Osteoblast (primary cell): Measurements from ENCODE around the gene POLR3H. TPM values are rescaled to one million over a fixed set of nuclear protein-coding genes. Genes with fewer than 3 reads are reported as not detected.
"Not testable (repeated sequence)": the region's sequence is repeated elsewhere in the genome, so short reads cannot be mapped to it uniquely, and the experiment has no call there.

Source experiments
- DNase-seq: peaks from one replicate; pipeline ENCODE4 v3.0.0; 2011; ENCODE audit warnings: low spot score, mixed read lengths; ENCODE audit not compliant: insufficient read length; ENCODE audit errors: missing footprints
- H2AFZ ChIP-seq: 2 replicates; pipeline ENCODE4 v1.6.0; 2011; ENCODE audit warnings: mild to moderate bottlenecking, low read length
- H3K27ac ChIP-seq: 2 replicates; pipeline ENCODE4 v1.5.1; 2011; ENCODE audit warnings: mild to moderate bottlenecking, low read depth, low read length, moderate library complexity
- H3K27me3 ChIP-seq: 2 replicates; pipeline ENCODE4 v1.6.0; 2012; ENCODE audit warnings: mild to moderate bottlenecking, control low read depth, inconsistent platforms, low read length, moderate library complexity; ENCODE audit not compliant: insufficient read depth
- H3K36me3 ChIP-seq: 2 replicates; pipeline ENCODE4 v1.5.1; 2011; ENCODE audit warnings: mild to moderate bottlenecking, low read length, control low read depth, moderate library complexity; ENCODE audit not compliant: insufficient read depth
- H3K4me1 ChIP-seq: 2 replicates; pipeline ENCODE4 v1.5.1; 2011; ENCODE audit warnings: mild to moderate bottlenecking, low read length, control low read depth, moderate library complexity; ENCODE audit not compliant: insufficient read depth
- H3K4me2 ChIP-seq: 2 replicates; pipeline ENCODE4 v1.6.0; 2011; ENCODE audit warnings: mild to moderate bottlenecking, low read length; ENCODE audit not compliant: insufficient read depth
- H3K4me3 ChIP-seq: fragments of 200-600 bp; sonication (generic); 3 replicates; pipeline ENCODE4 v1.5.1; 2012; ENCODE audit warnings: mild to moderate bottlenecking, low read length, inconsistent platforms; ENCODE audit not compliant: insufficient read depth
- H3K79me2 ChIP-seq: 2 replicates; pipeline ENCODE4 v1.6.0; 2012; ENCODE audit warnings: mild to moderate bottlenecking, low read length, control low read depth, inconsistent platforms; ENCODE audit not compliant: insufficient read depth
- H3K9me3 ChIP-seq: 2 replicates; pipeline ENCODE4 v1.5.1; 2011; ENCODE audit warnings: low read depth, low read length, control low read depth
- H4K20me1 ChIP-seq: 2 replicates; pipeline ENCODE4 v1.6.0; 2012; ENCODE audit warnings: mild to moderate bottlenecking, low read length, control low read depth; ENCODE audit not compliant: insufficient read depth
- total RNA-seq: library from RNA; depleted of rRNA; stranded (reverse); fragments of >200 nt; gene quantifications from 2 replicates; pipeline ENCODE4 v1.2.3, GENCODE V29; 2012
- TF ChIP-seq, protein P1 (sequence below): IDR thresholded peaks from 2 replicates; pipeline ENCODE4 v1.5.1; 2011; ENCODE audit warnings: mild to moderate bottlenecking, low read depth, low read length, moderate library complexity; ENCODE audit errors: extremely low read depth

POLR3H gene
- total RNA-seq, 1 donor = 27.9 TPM

DNA sequence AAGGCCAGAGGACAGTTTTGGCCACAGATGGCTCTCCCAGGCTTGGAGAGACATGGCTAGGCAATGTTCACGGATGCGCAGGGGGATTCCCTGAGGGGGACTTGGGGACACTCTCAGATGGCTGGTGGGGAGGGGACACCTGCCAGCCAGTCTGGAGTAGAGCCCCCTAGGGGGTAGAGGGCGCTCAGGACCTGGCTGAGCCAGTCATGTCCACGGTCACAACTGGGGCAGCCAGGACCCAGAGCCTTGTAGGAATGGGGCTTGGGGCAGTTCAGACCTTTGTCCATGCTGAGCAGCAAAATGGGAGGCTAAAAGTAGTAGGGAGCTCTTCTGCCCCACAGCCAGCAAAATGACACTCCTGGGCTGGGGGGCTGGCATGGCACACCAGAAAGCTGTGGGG is 18.2 kb upstream of the POLR3H start:
- Histone ChIP-seq H3K4me2 (no peak overlapping the region), H3K4me1 (peaks cover 25% of the 10 kb centered on the region), H3K9me3 (no peaks in the 10 kb centered on the region), H3K27me3 (no peaks in the 10 kb centered on the region), H3K79me2 (no peaks in the 10 kb centered on the region), H3K36me3 (no peaks in the 10 kb centered on the region), H2AFZ (no peak overlapping the region), H3K4me3 (no peak overlapping the region), H3K27ac (no peak overlapping the region), H4K20me1 (no peaks in the 10 kb centered on the region)
- peak; percentile 32 for DNase-seq
- TF ChIP-seq, protein P1, sequence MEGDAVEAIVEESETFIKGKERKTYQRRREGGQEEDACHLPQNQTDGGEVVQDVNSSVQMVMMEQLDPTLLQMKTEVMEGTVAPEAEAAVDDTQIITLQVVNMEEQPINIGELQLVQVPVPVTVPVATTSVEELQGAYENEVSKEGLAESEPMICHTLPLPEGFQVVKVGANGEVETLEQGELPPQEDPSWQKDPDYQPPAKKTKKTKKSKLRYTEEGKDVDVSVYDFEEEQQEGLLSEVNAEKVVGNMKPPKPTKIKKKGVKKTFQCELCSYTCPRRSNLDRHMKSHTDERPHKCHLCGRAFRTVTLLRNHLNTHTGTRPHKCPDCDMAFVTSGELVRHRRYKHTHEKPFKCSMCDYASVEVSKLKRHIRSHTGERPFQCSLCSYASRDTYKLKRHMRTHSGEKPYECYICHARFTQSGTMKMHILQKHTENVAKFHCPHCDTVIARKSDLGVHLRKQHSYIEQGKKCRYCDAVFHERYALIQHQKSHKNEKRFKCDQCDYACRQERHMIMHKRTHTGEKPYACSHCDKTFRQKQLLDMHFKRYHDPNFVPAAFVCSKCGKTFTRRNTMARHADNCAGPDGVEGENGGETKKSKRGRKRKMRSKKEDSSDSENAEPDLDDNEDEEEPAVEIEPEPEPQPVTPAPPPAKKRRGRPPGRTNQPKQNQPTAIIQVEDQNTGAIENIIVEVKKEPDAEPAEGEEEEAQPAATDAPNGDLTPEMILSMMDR = no peak

DNA sequence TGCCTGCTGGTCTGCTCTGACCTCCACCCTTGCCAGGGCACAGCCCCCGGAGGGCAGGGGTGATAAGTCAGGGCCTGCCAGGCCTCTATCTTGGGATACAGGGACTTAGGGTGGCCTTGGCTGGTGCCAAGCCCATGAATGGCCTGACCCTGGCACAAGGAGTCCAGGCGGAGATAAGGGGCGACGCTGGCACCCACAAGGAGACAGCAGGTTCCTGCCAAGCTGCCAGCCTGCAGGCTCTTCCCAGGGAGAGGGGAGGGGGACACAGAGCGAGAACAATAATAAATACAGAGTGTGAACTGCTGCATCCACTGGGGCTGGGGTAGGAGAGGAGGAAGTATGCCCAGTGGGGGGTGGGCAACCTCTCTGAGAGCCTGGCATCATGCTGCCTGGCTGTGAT is 17.5 kb upstream of the POLR3H start:
- Histone ChIP-seq H3K4me2 (no peak overlapping the region), H4K20me1 (no peaks in the 10 kb centered on the region), H3K79me2 (no peaks in the 10 kb centered on the region), H3K4me3 (no peak overlapping the region), H3K27me3 (no peaks in the 10 kb centered on the region), H3K4me1 (peaks cover 31% of the 10 kb centered on the region), H3K36me3 (no peaks in the 10 kb centered on the region), H2AFZ (no peak overlapping the region), H3K9me3 (no peaks in the 10 kb centered on the region), H3K27ac (no peak overlapping the region)
- TF ChIP-seq, protein P1 = no peak
- peak; percentile 57 for DNase-seq

DNA sequence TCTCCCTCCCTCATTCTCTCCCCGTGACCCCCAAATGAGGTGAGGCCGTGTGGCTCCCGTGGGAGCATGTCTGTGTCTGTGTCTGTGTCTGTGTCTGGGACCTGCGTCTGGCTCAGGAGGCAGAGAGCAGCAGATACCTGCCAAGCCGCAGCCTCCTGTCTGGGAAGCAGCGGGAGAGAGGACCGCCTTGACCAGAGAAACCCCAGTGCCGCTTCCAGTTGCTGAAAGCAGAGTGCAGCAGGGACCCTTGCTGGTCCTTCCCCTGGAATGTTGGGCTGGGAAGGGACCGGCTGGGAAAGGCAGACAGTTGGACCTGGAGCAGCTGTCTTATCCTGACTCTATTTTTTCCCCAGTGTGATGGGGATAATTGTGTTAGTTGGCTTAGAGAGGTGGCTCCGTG is 17.1 kb upstream of the POLR3H start:
- no peak overlapping the region for H3K27ac ChIP-seq
- peak overlapping the region; percentile 42 for H2AFZ ChIP-seq
- H3K9me3 ChIP-seq = no peaks in the 10 kb centered on the region
- H3K4me1 ChIP-seq = peaks cover 34% of the 10 kb centered on the region
- H3K36me3 ChIP-seq = no peaks in the 10 kb centered on the region
- TF ChIP-seq, protein P1 = no peak
- no peak overlapping the region for H3K4me2 ChIP-seq
- DNase-seq = no peak
- H3K79me2 ChIP-seq = no peaks in the 10 kb centered on the region
- no peaks in the 10 kb centered on the region for H4K20me1 ChIP-seq
- H3K4me3 ChIP-seq = peak overlapping the region; percentile 46
- no peaks in the 10 kb centered on the region for H3K27me3 ChIP-seq

DNA sequence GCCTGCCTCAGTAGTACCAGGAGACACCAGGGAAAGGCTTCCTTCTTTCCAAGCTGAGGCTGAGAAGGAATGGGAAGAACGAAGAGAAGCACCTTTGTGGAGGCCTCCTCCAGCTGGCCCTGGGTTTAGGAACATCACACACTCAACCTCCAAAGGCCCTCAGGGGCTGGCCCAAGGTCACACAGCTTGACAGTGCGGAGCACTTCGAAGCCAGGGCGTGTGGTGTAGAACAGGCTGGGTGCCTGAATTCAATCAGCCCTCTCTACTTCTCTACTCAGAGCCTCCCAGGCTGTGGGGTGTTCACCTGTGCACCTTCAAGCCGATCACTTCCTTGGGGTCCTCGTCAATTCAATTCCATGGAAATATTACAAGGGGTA is 15.8 kb upstream of the POLR3H start:
- H3K27ac ChIP-seq = no peak overlapping the region
- H3K4me3 ChIP-seq = no peak overlapping the region
- TF ChIP-seq, protein P1 = no peak
- no peaks in the 10 kb centered on the region for H3K27me3 ChIP-seq
- no peak overlapping the region for H2AFZ ChIP-seq
- H3K4me1 ChIP-seq = peaks cover 29% of the 10 kb centered on the region
- DNase-seq = no peak
- H3K9me3 ChIP-seq = no peaks in the 10 kb centered on the region
- no peak overlapping the region for H3K4me2 ChIP-seq
- no peaks in the 10 kb centered on the region for H3K79me2 ChIP-seq
- H4K20me1 ChIP-seq = no peaks in the 10 kb centered on the region
- H3K36me3 ChIP-seq = no peaks in the 10 kb centered on the region

DNA sequence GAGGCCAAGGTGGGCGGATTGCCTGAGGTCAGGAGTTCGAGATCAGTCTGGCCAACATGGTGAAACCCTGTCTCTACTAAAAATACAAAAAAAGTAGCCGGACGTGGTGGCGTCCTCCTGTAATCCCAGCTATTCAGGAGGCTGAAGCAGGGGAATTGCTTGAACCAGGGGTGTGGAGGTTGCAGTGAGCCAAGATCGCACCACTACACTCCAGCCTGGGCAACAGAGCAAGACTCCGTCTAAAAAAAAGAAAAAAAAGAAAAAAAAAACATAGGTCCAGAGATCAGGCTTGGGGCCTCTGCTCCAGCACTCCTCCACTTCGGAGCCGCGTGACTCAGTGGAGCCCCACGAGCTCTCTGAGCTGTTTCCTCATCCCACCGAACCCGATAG is 14.0 kb upstream of the POLR3H start:
- peaks cover 21% of the 10 kb centered on the region for H3K4me1 ChIP-seq
- H2AFZ ChIP-seq, H3K27ac ChIP-seq, H3K79me2 ChIP-seq, H3K27me3 ChIP-seq, H3K9me3 ChIP-seq, H3K4me2 ChIP-seq, H3K4me3 ChIP-seq, H3K36me3 ChIP-seq, H4K20me1 ChIP-seq: not testable (repeated sequence)
- peak; percentile 5 for DNase-seq
